GM19467 (cell line): ENCODE data around the gene RASGEF1C.

ENCODE experiments used
- ATAC-seq: cut with Tn5 transposase; IDR thresholded peaks from one replicate; pipeline ENCODE4 v1.9.1; 2021; ENCODE audit warnings: mild to moderate bottlenecking, moderate library complexity; ENCODE audit not compliant: unreplicated experiment

The RASGEF1C gene

GRCh38 chr5:180120237-180121101 is 88.5 kb downstream of the RASGEF1C start:
- no peak for ATAC-seq

GRCh38 chr5:180119903-180120236 is 89.1 kb downstream of the RASGEF1C start:
- no peak for ATAC-seq

- ATAC-seq: no peak
Measured at GRCh38 chr5:180119031-180119902, 89.7 kb downstream of the RASGEF1C start.

GRCh38 chr5:180118391-180118791 is 90.6 kb downstream of the RASGEF1C start:
- no peak for ATAC-seq

GRCh38 chr5:180117000-180117725 is 91.8 kb downstream of the RASGEF1C start:
- no peak for ATAC-seq

GRCh38 chr5:180116077-180116999 is 92.7 kb downstream of the RASGEF1C start:
- no peak for ATAC-seq

- ATAC-seq: no peak
Measured at GRCh38 chr5:180115326-180116076, 93.5 kb downstream of the RASGEF1C start.

- ATAC-seq: no peak
Measured at GRCh38 chr5:180114304-180115003, 94.6 kb downstream of the RASGEF1C start.

GRCh38 chr5:180113660-180114303 is 95.2 kb downstream of the RASGEF1C start:
- ATAC-seq: no peak

- ATAC-seq: no peak
Measured at GRCh38 chr5:180112181-180112861, 96.7 kb downstream of the RASGEF1C start.

GRCh38 chr5:180111273-180112002 is 97.6 kb downstream of the RASGEF1C start:
- ATAC-seq: no peak

GRCh38 chr5:180109920-180110319 is 99.1 kb downstream of the RASGEF1C start:
- no peak for ATAC-seq

GRCh38 chr5:180107005-180107404 is 102.0 kb downstream of the RASGEF1C start:
- ATAC-seq: no peak

- ATAC-seq: no peak
Measured at GRCh38 chr5:180105827-180106312, 103.1 kb downstream of the RASGEF1C start.

GRCh38 chr5:180104168-180104530 is 104.9 kb downstream of the RASGEF1C start:
- ATAC-seq: no peak

GRCh38 chr5:180103487-180104167 is 105.4 kb downstream of the RASGEF1C start:
- no peak for ATAC-seq
